GM23338 (cell line): ENCODE data around the gene DRC7. TPM values are rescaled to one million over a fixed set of nuclear protein-coding genes. Genes with fewer than 3 reads are reported as not detected.

ENCODE experiments used
- ATAC-seq: fragments of 200-7000 bp; cut with Tn5 transposase; 3 replicates; pipeline ENCODE4 v1.9.1; 2020
- DNase-seq: peaks from one replicate; pipeline ENCODE4 v3.0.0-alpha.2; 2015; ENCODE audit warnings: low spot score
- H2AFZ ChIP-seq: fragments of 200-600 bp; sonication (generic); 2 replicates; pipeline ENCODE4 v1.8.0; 2016; ENCODE audit warnings: antibody characterized with exemption, mild to moderate bottlenecking, moderate library complexity
- H3F3A ChIP-seq: fragments of 200-600 bp; sonication (generic); replicated peaks from 2 replicates; pipeline ENCODE4 v1.8.0; 2017; ENCODE audit warnings: antibody characterized with exemption, mixed run types, low read depth
- H3K27ac ChIP-seq: fragments of 200-600 bp; sonication (generic); 2 replicates; pipeline ENCODE4 v1.6.1; 2016; ENCODE audit warnings: low read depth
- H3K27me3 ChIP-seq: fragments of 200-600 bp; sonication (generic); 2 replicates; pipeline ENCODE4 v1.8.0; 2016; ENCODE audit warnings: mild to moderate bottlenecking, mixed run types, moderate library complexity; ENCODE audit not compliant: insufficient read depth
- H3K36me3 ChIP-seq: fragments of 200-600 bp; sonication (generic); 2 replicates; pipeline ENCODE4 v1.8.0; 2016; ENCODE audit warnings: mild to moderate bottlenecking; ENCODE audit not compliant: insufficient read depth
- H3K4me1 ChIP-seq: fragments of 200-600 bp; sonication (generic); 2 replicates; pipeline ENCODE4 v1.8.0; 2016; ENCODE audit warnings: mild to moderate bottlenecking, moderate library complexity; ENCODE audit not compliant: insufficient read depth
- H3K4me2 ChIP-seq: fragments of 200-600 bp; sonication (generic); 2 replicates; pipeline ENCODE4 v1.7.1; 2017; ENCODE audit warnings: mixed run types
- H3K4me3 ChIP-seq: fragments of 200-600 bp; sonication (generic); 2 replicates; pipeline ENCODE4 v1.6.1; 2016; ENCODE audit warnings: mixed run types
- H3K79me2 ChIP-seq: fragments of 200-600 bp; sonication (generic); replicated peaks from 2 replicates; pipeline ENCODE4 v1.8.0; 2017; ENCODE audit warnings: mild to moderate bottlenecking; ENCODE audit not compliant: insufficient read depth
- H3K9me2 ChIP-seq: fragments of 200-600 bp; sonication (generic); 2 replicates; pipeline ENCODE4 v1.8.0; 2017; ENCODE audit not compliant: insufficient read depth
- H4K20me1 ChIP-seq: fragments of 200-600 bp; sonication (generic); replicated peaks from 2 replicates; pipeline ENCODE4 v1.8.0; 2017; ENCODE audit warnings: mild to moderate bottlenecking; ENCODE audit not compliant: insufficient read depth
- H3K27ac Mint-ChIP-seq: 2 replicates; pipeline ENCODE4 v1.8.0; 2020; ENCODE audit warnings: inconsistent platforms, mild to moderate bottlenecking, moderate library complexity, mixed read lengths
- H3K27me3 Mint-ChIP-seq: 3 replicates; pipeline ENCODE4 v1.8.0; 2022; ENCODE audit warnings: low read depth, mild to moderate bottlenecking, moderate library complexity, mixed read lengths, inconsistent platforms; ENCODE audit not compliant: insufficient read depth, poor library complexity
- H3K36me3 Mint-ChIP-seq: 3 replicates; pipeline ENCODE4 v1.8.0; 2021; ENCODE audit warnings: low read depth, mild to moderate bottlenecking, inconsistent platforms, moderate library complexity, mixed read lengths
- H3K4me1 Mint-ChIP-seq: 3 replicates; pipeline ENCODE4 v1.8.0; 2020; ENCODE audit warnings: mild to moderate bottlenecking, inconsistent platforms, mixed read lengths
- H3K4me3 Mint-ChIP-seq: 3 replicates; pipeline ENCODE4 v1.8.0; 2021; ENCODE audit warnings: moderate library complexity, mild to moderate bottlenecking, inconsistent platforms, mixed read lengths
- H3K9me3 Mint-ChIP-seq: 3 replicates; pipeline ENCODE4 v1.8.0; 2020; ENCODE audit warnings: moderate library complexity, mild to moderate bottlenecking, inconsistent platforms, mixed read lengths
- CREB1 ChIP-seq: fragments of 250-450 bp; sonication (Bioruptor Pico); IDR thresholded peaks from 2 replicates; pipeline ENCODE4 v1.5.0; 2020; ENCODE audit warnings: low read depth, mild to moderate bottlenecking, moderate library complexity
- CTCF ChIP-seq, 2 experiments: fragments of 200-600 bp in 1 of 2; sonication (generic) in 1 of 2; conservative IDR thresholded peaks; 2 replicates each; pipeline versions ENCODE4 v1.5.1 to v1.6.1; 2016 to 2017; ENCODE audit warnings: antibody characterized with exemption in 2 of 2, low read depth in 2 of 2, mild to moderate bottlenecking in 2 of 2, moderate library complexity in 1 of 2
- ETS1 ChIP-seq: IDR thresholded peaks from 2 replicates; pipeline ENCODE4 v1.6.1; 2016; ENCODE audit warnings: antibody characterized with exemption
- EZH2 ChIP-seq: fragments of 200-600 bp; sonication (generic); IDR thresholded peaks from one replicate; pipeline ENCODE4 v1.8.0; 2017; ENCODE audit warnings: antibody characterized with exemption, mild to moderate bottlenecking, low read depth; ENCODE audit not compliant: unreplicated experiment
- EZH2phosphoT487 ChIP-seq: fragments of 200-600 bp; sonication (generic); IDR thresholded peaks from one replicate; pipeline ENCODE4 v1.8.1; 2018; ENCODE audit warnings: antibody characterized with exemption; ENCODE audit not compliant: unreplicated experiment
- JUNB ChIP-seq: IDR thresholded peaks from one replicate; pipeline ENCODE4 v1.6.1; 2016; ENCODE audit warnings: antibody characterized with exemption; ENCODE audit not compliant: unreplicated experiment
- NANOG ChIP-seq: IDR thresholded peaks from 2 replicates; pipeline ENCODE4 v1.6.1; 2016; ENCODE audit warnings: antibody characterized with exemption, borderline replicate concordance
- POLR2AphosphoS5 ChIP-seq: IDR thresholded peaks from 2 replicates; pipeline ENCODE4 v1.6.1; 2016; ENCODE audit warnings: antibody characterized with exemption, low read depth
- REST ChIP-seq: IDR thresholded peaks from one replicate; pipeline ENCODE4 v1.6.1; 2018; ENCODE audit warnings: antibody characterized with exemption; ENCODE audit not compliant: unreplicated experiment
- STAT1 ChIP-seq: IDR thresholded peaks from one replicate; pipeline ENCODE4 v1.6.1; 2016; ENCODE audit warnings: antibody characterized with exemption; ENCODE audit not compliant: unreplicated experiment
- ZNF114 ChIP-seq: fragments of 250-450 bp; sonication (Bioruptor Pico); IDR thresholded peaks from 2 replicates; pipeline ENCODE4 v1.5.0; 2020; ENCODE audit warnings: mild to moderate bottlenecking, moderate library complexity
- ZNF331 ChIP-seq: fragments of 250-450 bp; sonication (Bioruptor Pico); IDR thresholded peaks from 2 replicates; pipeline ENCODE4 v1.5.0; 2020; ENCODE audit warnings: low read depth, mild to moderate bottlenecking, moderate library complexity
- polyA plus RNA-seq: library from polyadenylated mRNA; unstranded; fragments of >200 nt; fragmentation: Nextera tagmentation; extraction: Ambion mirVana; gene quantifications from 2 replicates; pipeline ENCODE4 v1.2.1, GENCODE V29; 2016
- total RNA-seq: library from RNA; depleted of rRNA; stranded (reverse); fragments of >200 nt; shearing (Covaris generic); gene quantifications from 2 replicates; pipeline ENCODE4 v1.2.3, GENCODE V29; 2014

The DRC7 gene
- total and polyA plus RNA-seq, 2 experiments from 2014 or later = not detected

DNA sequence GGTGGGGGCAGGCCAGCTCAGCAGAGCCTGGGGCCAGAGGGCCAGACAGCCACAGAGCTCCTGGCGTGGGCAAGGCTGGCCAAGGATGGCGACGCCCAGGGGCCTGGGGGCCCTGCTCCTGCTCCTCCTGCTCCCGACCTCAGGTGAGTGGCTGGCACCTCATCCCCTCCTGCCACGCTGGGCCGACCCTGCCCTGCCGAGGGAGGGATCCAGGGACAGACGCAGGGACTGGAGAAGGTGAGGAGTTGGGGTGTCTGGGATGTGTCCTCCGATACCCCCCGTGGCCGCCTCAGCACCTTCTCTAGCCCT lies 26.4 kb upstream of the DRC7 start, which contains the start of gene ADGRG3 (continued):
- TF ChIP-seq ZNF331 (CRISPR knock-in tag) (no peak), EZH2 (no peak), ZNF114 (CRISPR knock-in tag) (no peak), REST (no peak), ETS1 (no peak), CTCF (conservative IDR thresholded peaks at IDR 0.05; ENCODE audit: low read depth in 2 of 2) (no peak)

GRCh38 chr16:57668630-57669475 lies 25.8 kb upstream of the DRC7 start:
- no peak for ATAC-seq
- Mint-ChIP-seq H3K27me3 (peaks cover 9% of the 10 kb centered on the region), H3K27ac (no peak overlapping the region), H3K36me3 (no peaks in the 10 kb centered on the region), H3K9me3 (no peaks in the 10 kb centered on the region; the same call in 1 of the 3 replicates), H3K4me3 (no peak overlapping the region), H3K4me1 (peaks cover 4% of the 10 kb centered on the region; the same call in 2 of the 3 replicates)
- no peaks in the 10 kb centered on the region for H4K20me1 ChIP-seq
- H2AFZ ChIP-seq = no peak overlapping the region
- H3K27ac ChIP-seq = no peak overlapping the region
- no peaks in the 10 kb centered on the region for H3K9me2 ChIP-seq
- H3F3A ChIP-seq = no peaks in the 10 kb centered on the region
- H3K4me2 ChIP-seq = no peak overlapping the region
- H3K4me1 ChIP-seq = no peaks in the 10 kb centered on the region
- no peak overlapping the region for H3K4me3 ChIP-seq
- H3K27me3 ChIP-seq = no peaks in the 10 kb centered on the region
- H3K36me3 ChIP-seq = no peaks in the 10 kb centered on the region
- DNase-seq = no peak
- no peaks in the 10 kb centered on the region for H3K79me2 ChIP-seq
- TF ChIP-seq ZNF331 (CRISPR knock-in tag) (no peak), STAT1 (no peak), JUNB (no peak), REST (no peak), EZH2 (no peak), NANOG (no peak), CTCF (conservative IDR thresholded peaks at IDR 0.05; ENCODE audit: low read depth in 2 of 2) (no peak), EZH2phosphoT487 (no peak), CREB1 (CRISPR knock-in tag) (no peak), POLR2AphosphoS5 (no peak)
